IMR-90 (cell line): ENCODE measurements around the gene NCDN. TPM values are rescaled to one million over a fixed set of nuclear protein-coding genes. Genes with fewer than 3 reads are reported as not detected.

Experiments used
- ATAC-seq: fragments of 200-7000 bp; cut with Tn5 transposase; 2 replicates; pipeline ENCODE4 v1.9.1; 2020; ENCODE audit warnings: low read depth, mild to moderate bottlenecking, moderate library complexity
- BruUV-seq: library from RNA; stranded (reverse); fragments of 400-500 nt; replicated peaks from 2 replicates; lab custom pipeline; 2021; lab: Mats Ljungman, UMichigan
- CTCF ChIA-PET: fragments of 300-600 bp; formaldehyde crosslinking; extraction: SDS; loops from one replicate; lab custom pipeline; 2021; ENCODE audit warnings: antibody characterized with exemption; lab: Yijun Ruan, JAX
- POLR2A ChIA-PET: fragments of 300-600 bp; sonication (Branson Sonifier 250); formaldehyde crosslinking; loops from one replicate; lab custom pipeline; 2022; ENCODE audit warnings: antibody characterized with exemption; ENCODE audit not compliant: unreplicated experiment; lab: Charles Lee
- DNase-seq: peaks from one replicate; pipeline ENCODE4 v3.0.0; 2013
- H2AFZ ChIP-seq: replicated peaks from 2 replicates; pipeline ENCODE3; 2013; ENCODE audit warnings: low read length, mild to moderate bottlenecking; ENCODE audit not compliant: poor library complexity
- H2AK5ac ChIP-seq: 2 replicates; pipeline ENCODE4 v1.6.1; 2013; ENCODE audit warnings: low read depth, low read length, inconsistent platforms
- H2AK9ac ChIP-seq: replicated peaks from 2 replicates; pipeline ENCODE3; 2013; ENCODE audit warnings: mild to moderate bottlenecking, low read depth, low read length, moderate library complexity; ENCODE audit not compliant: poor library complexity
- H2BK120ac ChIP-seq: 2 replicates; pipeline ENCODE4 v1.6.1; 2013; ENCODE audit warnings: low read depth, low read length, inconsistent platforms
- H2BK15ac ChIP-seq: 3 replicates; pipeline ENCODE4 v1.6.1; 2013; ENCODE audit warnings: low read depth, low read length, inconsistent platforms
- H2BK20ac ChIP-seq: 2 replicates; pipeline ENCODE4 v1.6.1; 2013; ENCODE audit warnings: low read depth, mild to moderate bottlenecking, inconsistent platforms, low read length, moderate library complexity
- H2BK5ac ChIP-seq: 2 replicates; pipeline ENCODE4 v1.6.1; 2013; ENCODE audit warnings: mild to moderate bottlenecking, low read depth, low read length, inconsistent platforms; ENCODE audit not compliant: poor library complexity, severe bottlenecking
- H3K14ac ChIP-seq: replicated peaks from 2 replicates; pipeline ENCODE4 v1.6.1; 2013; ENCODE audit warnings: low read depth, low read length, inconsistent platforms
- H3K18ac ChIP-seq: 2 replicates; pipeline ENCODE4 v1.6.1; 2013; ENCODE audit warnings: low read depth, low read length, control low read depth
- H3K23ac ChIP-seq: 2 replicates; pipeline ENCODE4 v1.6.1; 2013; ENCODE audit warnings: low read depth, low read length, inconsistent platforms
- H3K27ac ChIP-seq: 2 replicates; pipeline ENCODE4 v1.5.1; 2013; ENCODE audit warnings: mild to moderate bottlenecking, control low read depth, low read length; ENCODE audit not compliant: insufficient read depth
- H3K27me3 ChIP-seq: 2 replicates; pipeline ENCODE4 v1.6.1; 2013; ENCODE audit warnings: low read length; ENCODE audit not compliant: control insufficient read depth, insufficient read depth
- H3K36me3 ChIP-seq: 2 replicates; pipeline ENCODE4 v1.6.1; 2013; ENCODE audit warnings: low read length, mixed read lengths; ENCODE audit not compliant: control insufficient read depth, insufficient read depth
- H3K4ac ChIP-seq: 2 replicates; pipeline ENCODE4 v1.6.1; 2013; ENCODE audit warnings: low read depth, low read length, inconsistent platforms
- H3K4me1 ChIP-seq: 2 replicates; pipeline ENCODE4 v1.6.1; 2013; ENCODE audit warnings: low read length, mixed read lengths; ENCODE audit not compliant: control insufficient read depth, insufficient read depth
- H3K4me2 ChIP-seq: 2 replicates; pipeline ENCODE4 v1.6.1; 2013; ENCODE audit warnings: low read depth, mild to moderate bottlenecking, control low read depth, low read length, moderate library complexity
- H3K4me3 ChIP-seq: 2 replicates; pipeline ENCODE4 v1.5.1; 2013; ENCODE audit warnings: low read depth, mild to moderate bottlenecking, control low read depth, low read length, moderate library complexity; ENCODE audit not compliant: insufficient read depth
- H3K56ac ChIP-seq: 2 replicates; pipeline ENCODE4 v1.6.1; 2013; ENCODE audit warnings: low read length, inconsistent platforms; ENCODE audit not compliant: insufficient read depth; ENCODE audit errors: extremely low read depth
- H3K79me1 ChIP-seq, 2 experiments: 2 replicates each; pipeline ENCODE4 v1.6.1; 2013; ENCODE audit warnings: low read length in 2 of 2, inconsistent platforms in 1 of 2, low read depth in 1 of 2
- H3K9ac ChIP-seq: 2 replicates; pipeline ENCODE4 v1.6.1; 2013; ENCODE audit warnings: low read depth, low read length, control low read depth
- H3K9me1 ChIP-seq: 2 replicates; pipeline ENCODE4 v1.6.1; 2013; ENCODE audit warnings: low read length, inconsistent platforms; ENCODE audit not compliant: insufficient read depth
- H3K9me3 ChIP-seq: 2 replicates; pipeline ENCODE4 v1.6.1; 2013; ENCODE audit warnings: low read length; ENCODE audit not compliant: control insufficient read depth, insufficient read depth
- H4K20me1 ChIP-seq: 2 replicates; pipeline ENCODE4 v1.6.1; 2013; ENCODE audit warnings: low read length, inconsistent platforms; ENCODE audit not compliant: insufficient read depth
- H4K5ac ChIP-seq: 2 replicates; pipeline ENCODE4 v1.6.1; 2013; ENCODE audit warnings: mild to moderate bottlenecking, low read depth, low read length, control low read depth
- H4K8ac ChIP-seq, 2 experiments: 2 replicates each; pipeline ENCODE4 v1.6.1; 2013; ENCODE audit warnings: low read depth in 2 of 2, low read length in 2 of 2, control low read depth in 1 of 2, inconsistent platforms in 1 of 2
- H4K91ac ChIP-seq: 2 replicates; pipeline ENCODE4 v1.6.1; 2013; ENCODE audit warnings: low read depth, low read length, inconsistent platforms; ENCODE audit not compliant: insufficient read depth
- BHLHE40 ChIP-seq: fragments of 150-350 bp; IDR thresholded peaks from 2 replicates; pipeline ENCODE4 v1.6.1; 2016; ENCODE audit warnings: mild to moderate bottlenecking, low read depth, low read length
- CEBPB ChIP-seq: IDR thresholded peaks from 2 replicates; pipeline ENCODE4 v1.6.1; 2012; ENCODE audit warnings: low read depth, low read length, improper control_type of control experiment
- CHD1 ChIP-seq: IDR thresholded peaks from 2 replicates; pipeline ENCODE4 v1.6.1; 2012; ENCODE audit warnings: low read depth, low read length, improper control_type of control experiment
- FOS ChIP-seq: fragments of 150-350 bp; IDR thresholded peaks from 2 replicates; pipeline ENCODE4 v1.6.1; 2016; ENCODE audit warnings: low read depth, low read length
- MAFK ChIP-seq: IDR thresholded peaks from 2 replicates; pipeline ENCODE4 v1.6.1; 2012; ENCODE audit warnings: low read depth, low read length, improper control_type of control experiment
- MAZ ChIP-seq: IDR thresholded peaks from 2 replicates; pipeline ENCODE4 v1.6.1; 2012; ENCODE audit warnings: low read depth, mild to moderate bottlenecking, low read length, improper control_type of control experiment, moderate library complexity, borderline replicate concordance
- MXI1 ChIP-seq: IDR thresholded peaks from 2 replicates; pipeline ENCODE4 v1.6.1; 2012; ENCODE audit warnings: low read depth, mild to moderate bottlenecking, low read length, moderate library complexity, borderline replicate concordance
- NFE2L2 ChIP-seq: fragments of 150-350 bp; IDR thresholded peaks from 2 replicates; pipeline ENCODE4 v1.6.1; 2016; ENCODE audit warnings: low read depth, mild to moderate bottlenecking, low read length
- POLR2A ChIP-seq: IDR thresholded peaks from 2 replicates; pipeline ENCODE4 v1.6.1; 2012; ENCODE audit warnings: mild to moderate bottlenecking, low read depth, low read length
- RAD21 ChIP-seq: IDR thresholded peaks from 2 replicates; pipeline ENCODE4 v1.6.1; 2012; ENCODE audit warnings: low read length, improper control_type of control experiment
- RCOR1 ChIP-seq: IDR thresholded peaks from 2 replicates; pipeline ENCODE4 v1.6.1; 2012; ENCODE audit warnings: mild to moderate bottlenecking, low read length, improper control_type of control experiment; ENCODE audit not compliant: insufficient replicate concordance
- RFX5 ChIP-seq: IDR thresholded peaks from 2 replicates; pipeline ENCODE4 v1.8.0; 2012; ENCODE audit warnings: low read depth, mild to moderate bottlenecking, low read length, moderate library complexity
- SMC3 ChIP-seq: fragments of 150-350 bp; IDR thresholded peaks from 2 replicates; pipeline ENCODE4 v1.6.1; 2016; ENCODE audit warnings: low read depth, mild to moderate bottlenecking, antibody characterized with exemption, low read length, moderate library complexity
- USF2 ChIP-seq: fragments of 150-350 bp; IDR thresholded peaks from 2 replicates; pipeline ENCODE4 v1.6.1; 2017; ENCODE audit warnings: mild to moderate bottlenecking, antibody characterized with exemption, low read length, low read depth
- WGBS, 2 experiments: methylation state at CpG; one replicate each; pipeline versions ENCODE4 v1.1.5 to v1.1.7; 2013; ENCODE audit warnings: missing lambda C conversion rate in 2 of 2; ENCODE audit not compliant: insufficient read length in 1 of 2; ENCODE audit errors: extremely low coverage in 2 of 2; 5-methylcytosine and 5-hydroxymethylcytosine counted together
- dilution Hi-C: fragments of 300-500 bp; cut with HindIII; formaldehyde crosslinking; loops from one replicate; pipeline ENCODE4 v1.14.3; 2018; ENCODE audit warnings: low sequenced_read_pairs; ENCODE audit not compliant: unreplicated experiment
- in situ Hi-C: fragments of 300-500 bp; cut with MboI; formaldehyde crosslinking; loops from 3 replicates; pipeline ENCODE4 v1.14.3; 2019; ENCODE audit warnings: low sequenced_read_pairs, inconsistent platforms, mixed read lengths
- intact Hi-C: fragments of 100-400 bp; cut with micrococcal nuclease; formaldehyde crosslinking; loops from 2 replicates; pipeline ENCODE4 v1.10.0; 2022
- polyA plus RNA-seq, 3 experiments: library from polyadenylated mRNA; depleted of rRNA; stranded (reverse); fragments of >200 nt; gene quantifications; 2 replicates each; pipeline ENCODE4 v1.2.3, GENCODE V29; 2012; ENCODE audit warnings: low replicate concordance in 1 of 3
- total RNA-seq: library from RNA; depleted of rRNA; stranded (reverse); fragments of >200 nt; gene quantifications from 2 replicates; pipeline ENCODE4 v1.2.3, GENCODE V29; 2012
- TF ChIP-seq, protein P1 (sequence below): conservative IDR thresholded peaks from 2 replicates; pipeline ENCODE4 v1.5.1; 2012; ENCODE audit warnings: mild to moderate bottlenecking, low read depth, low read length, improper control_type of control experiment
- TF ChIP-seq, protein P2 (sequence below): fragments of 150-350 bp; IDR thresholded peaks from 2 replicates; pipeline ENCODE4 v1.6.1; 2016; ENCODE audit warnings: low read depth, mild to moderate bottlenecking, low read length, moderate library complexity, borderline replicate concordance

NCDN gene
- total and polyA plus RNA-seq, 2 of the 4 experiments (the other 2 are of a cell fraction): 10.0 to 38.8 TPM

GRCh38 chr1:35587736-35588135 lies 30.1 kb downstream of the NCDN start:
- no peak overlapping the region for H2AFZ ChIP-seq
- H3K4ac ChIP-seq: no peak overlapping the region
- H3K18ac ChIP-seq: no peak overlapping the region
- TF ChIP-seq, protein P1, sequence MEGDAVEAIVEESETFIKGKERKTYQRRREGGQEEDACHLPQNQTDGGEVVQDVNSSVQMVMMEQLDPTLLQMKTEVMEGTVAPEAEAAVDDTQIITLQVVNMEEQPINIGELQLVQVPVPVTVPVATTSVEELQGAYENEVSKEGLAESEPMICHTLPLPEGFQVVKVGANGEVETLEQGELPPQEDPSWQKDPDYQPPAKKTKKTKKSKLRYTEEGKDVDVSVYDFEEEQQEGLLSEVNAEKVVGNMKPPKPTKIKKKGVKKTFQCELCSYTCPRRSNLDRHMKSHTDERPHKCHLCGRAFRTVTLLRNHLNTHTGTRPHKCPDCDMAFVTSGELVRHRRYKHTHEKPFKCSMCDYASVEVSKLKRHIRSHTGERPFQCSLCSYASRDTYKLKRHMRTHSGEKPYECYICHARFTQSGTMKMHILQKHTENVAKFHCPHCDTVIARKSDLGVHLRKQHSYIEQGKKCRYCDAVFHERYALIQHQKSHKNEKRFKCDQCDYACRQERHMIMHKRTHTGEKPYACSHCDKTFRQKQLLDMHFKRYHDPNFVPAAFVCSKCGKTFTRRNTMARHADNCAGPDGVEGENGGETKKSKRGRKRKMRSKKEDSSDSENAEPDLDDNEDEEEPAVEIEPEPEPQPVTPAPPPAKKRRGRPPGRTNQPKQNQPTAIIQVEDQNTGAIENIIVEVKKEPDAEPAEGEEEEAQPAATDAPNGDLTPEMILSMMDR: no peak
- TF ChIP-seq POLR2A (no peak), NFE2L2 (no peak), RFX5 (no peak), FOS (no peak), CEBPB (no peak), SMC3 (no peak), BHLHE40 (no peak), MAFK (no peak), USF2 (no peak), CHD1 (no peak), MXI1 (no peak), MAZ (no peak), RAD21 (no peak), RCOR1 (no peak)
- TF ChIP-seq, protein P2, sequence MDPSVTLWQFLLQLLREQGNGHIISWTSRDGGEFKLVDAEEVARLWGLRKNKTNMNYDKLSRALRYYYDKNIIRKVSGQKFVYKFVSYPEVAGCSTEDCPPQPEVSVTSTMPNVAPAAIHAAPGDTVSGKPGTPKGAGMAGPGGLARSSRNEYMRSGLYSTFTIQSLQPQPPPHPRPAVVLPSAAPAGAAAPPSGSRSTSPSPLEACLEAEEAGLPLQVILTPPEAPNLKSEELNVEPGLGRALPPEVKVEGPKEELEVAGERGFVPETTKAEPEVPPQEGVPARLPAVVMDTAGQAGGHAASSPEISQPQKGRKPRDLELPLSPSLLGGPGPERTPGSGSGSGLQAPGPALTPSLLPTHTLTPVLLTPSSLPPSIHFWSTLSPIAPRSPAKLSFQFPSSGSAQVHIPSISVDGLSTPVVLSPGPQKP: no peak
- H2BK15ac ChIP-seq: no peak overlapping the region
- H2BK5ac ChIP-seq: no peak overlapping the region
- no peak for ATAC-seq
- H4K5ac ChIP-seq: no peak overlapping the region
- H3K36me3 ChIP-seq: no peaks in the 10 kb centered on the region
- H3K79me1 ChIP-seq: no peaks in the 10 kb centered on the region
- no peak overlapping the region for H2AK5ac ChIP-seq
- no peak overlapping the region for H2AK9ac ChIP-seq
- H3K27me3 ChIP-seq: no peaks in the 10 kb centered on the region
- no peaks in the 10 kb centered on the region for H4K20me1 ChIP-seq
- ChIA-PET POLR2A (no interaction called here), CTCF (no interaction called here)
- H3K27ac ChIP-seq: no peak overlapping the region
- H3K4me2 ChIP-seq: no peak overlapping the region
- H3K4me3 ChIP-seq: no peak overlapping the region
- H3K56ac ChIP-seq: no peak overlapping the region
- WGBS, 2 experiments: 100% methylated on average over 1 of the region's 6 CpGs; no CpG with 5 or more reads in 1 of the 2 experiments
- intact Hi-C loops: no loop called here
- no peak overlapping the region for H3K9ac ChIP-seq
- no peak overlapping the region for H4K8ac ChIP-seq
- no peaks in the 10 kb centered on the region for H3K4me1 ChIP-seq
- no peak overlapping the region for H3K14ac ChIP-seq
- no peak overlapping the region for H2BK120ac ChIP-seq
- H2BK20ac ChIP-seq: no peak overlapping the region
- dilution Hi-C loops: no loop called here
- in situ Hi-C loops: no loop called here
- H4K91ac ChIP-seq: no peak overlapping the region
- peaks cover 14% of the 10 kb centered on the region for H3K9me1 ChIP-seq
- H3K23ac ChIP-seq: no peak overlapping the region
- BruUV-seq: no TSS peak
- no peak for DNase-seq
- H3K9me3 ChIP-seq: no peaks in the 10 kb centered on the region
